Panc1 (cell line): Measurements from ENCODE around the gene GALNT13. TPM values are rescaled to one million over a fixed set of nuclear protein-coding genes. Genes with fewer than 3 reads are reported as not detected.

Source experiments
- ATAC-seq: fragments of 200-7000 bp; cut with Tn5 transposase; 2 replicates; pipeline ENCODE4 v1.9.1; 2020; ENCODE audit warnings: mild to moderate bottlenecking, moderate library complexity
- BruUV-seq: library from RNA; stranded (reverse); fragments of 400-500 nt; replicated peaks from 2 replicates; lab custom pipeline; 2021; lab: Mats Ljungman, UMichigan
- CTCF ChIA-PET: fragments of 300-600 bp; sonication (Branson Sonifier 250); formaldehyde crosslinking; loops from one replicate; lab custom pipeline; 2022; ENCODE audit warnings: antibody characterized with exemption; lab: Charles Lee
- POLR2A ChIA-PET: fragments of 300-600 bp; sonication (Branson Sonifier 250); formaldehyde crosslinking; loops from one replicate; lab custom pipeline; 2022; ENCODE audit warnings: antibody characterized with exemption; lab: Charles Lee
- DNase-seq: peaks from one replicate; pipeline ENCODE4 v3.0.0-alpha.2; 2010; ENCODE audit warnings: low read depth, low spot score
- H3K27ac ChIP-seq: 2 replicates; pipeline ENCODE4 v1.5.1; 2011; ENCODE audit warnings: mild to moderate bottlenecking, low read length, inconsistent platforms
- H3K27me3 ChIP-seq: fragments of 200-500 bp; sonication (Bioruptor generic); 2 replicates; pipeline ENCODE4 v1.6.0; 2014; ENCODE audit warnings: low read length, inconsistent platforms; ENCODE audit not compliant: control insufficient read depth, insufficient read depth
- H3K36me3 ChIP-seq: fragments of 200-500 bp; sonication (Bioruptor generic); 2 replicates; pipeline ENCODE4 v1.5.1; 2014; ENCODE audit warnings: inconsistent platforms, mild to moderate bottlenecking, low read length, moderate library complexity; ENCODE audit not compliant: control insufficient read depth, insufficient read depth
- H3K4me1 ChIP-seq: 2 replicates; pipeline ENCODE4 v1.5.1; 2011; ENCODE audit warnings: inconsistent platforms, mild to moderate bottlenecking, low read length, moderate library complexity; ENCODE audit not compliant: control insufficient read depth, insufficient read depth
- H3K4me3 ChIP-seq, 2 experiments: 2 replicates each; pipeline ENCODE4 v1.5.1; 2011 to 2012; ENCODE audit warnings: low read depth in 2 of 2, low read length in 2 of 2, mild to moderate bottlenecking in 2 of 2, inconsistent platforms in 1 of 2, moderate library complexity in 1 of 2
- H3K9me3 ChIP-seq: fragments of 200-500 bp; sonication (Bioruptor generic); 2 replicates; pipeline ENCODE4 v1.5.1; 2014; ENCODE audit warnings: low read depth, mild to moderate bottlenecking, inconsistent platforms, low read length, moderate library complexity; ENCODE audit not compliant: control insufficient read depth, insufficient read depth
- POLR2AphosphoS5 ChIP-seq: IDR thresholded peaks from 2 replicates; pipeline ENCODE4 v1.6.1; 2012; ENCODE audit warnings: mild to moderate bottlenecking, low read depth, low read length, moderate library complexity
- SIN3A ChIP-seq: IDR thresholded peaks from 2 replicates; pipeline ENCODE4 v1.6.1; 2012; ENCODE audit warnings: low read depth, mild to moderate bottlenecking, low read length, moderate library complexity, borderline replicate concordance; ENCODE audit not compliant: insufficient read depth
- TCF7L2 ChIP-seq: IDR thresholded peaks from 2 replicates; pipeline ENCODE4 v1.6.1; 2011; ENCODE audit warnings: mild to moderate bottlenecking, low read depth, low read length, inconsistent platforms
- in situ Hi-C: cut with HindIII; loops from 2 replicates; pipeline ENCODE4 v1.10.0; 2016; ENCODE audit warnings: low sequenced_read_pairs, low pct_unique_long_range_greater_than_20kb
- intact Hi-C: fragments of 100-400 bp; cut with micrococcal nuclease; formaldehyde crosslinking; loops from one replicate; pipeline ENCODE4 v1.10.0; 2022; ENCODE audit not compliant: unreplicated experiment
- total RNA-seq: library from RNA; stranded (reverse); gene quantifications from one replicate; pipeline ENCODE4 v1.2.1, GENCODE V29; 2021; ENCODE audit not compliant: unreplicated experiment
- TF ChIP-seq, protein P1 (sequence below): fragments of 450-650 bp; IDR thresholded peaks from 2 replicates; pipeline ENCODE4 v1.5.1; 2017; ENCODE audit warnings: mild to moderate bottlenecking
- TF ChIP-seq, protein P2 (sequence below), 2 experiments: IDR thresholded peaks; 2 replicates each; pipeline ENCODE4 v1.6.1; 2011 to 2012; ENCODE audit warnings: low read depth in 2 of 2, control low read depth in 1 of 2, low read length in 1 of 2, mild to moderate bottlenecking in 1 of 2, moderate library complexity in 1 of 2; ENCODE audit not compliant: insufficient read depth in 1 of 2

GALNT13 gene
- total RNA-seq, 1 experiment from 2014 or later: not detected

GRCh38 chr2:154375579-154375931, 503.8 kb downstream of the GALNT13 start:
- no peaks in the 10 kb centered on the region for H3K4me1 ChIP-seq
- ChIA-PET CTCF (no interaction called here), POLR2A (interaction anchor here (0.6 kb wide), 1 partner anchor 459 kb away, joined by 3 read pairs; no protein-coding TSS in a partner anchor)
- ATAC-seq (peak; percentile 70; the same call in 1 of the 2 replicates), DNase-seq (peak; percentile 25)
- H3K9me3 ChIP-seq: no peaks in the 10 kb centered on the region
- intact Hi-C loops: loop anchor here (10.0 kb wide), 2 partner anchors 831 to 1511 kb away; no protein-coding TSS in a partner anchor
- TF ChIP-seq, protein P1, sequence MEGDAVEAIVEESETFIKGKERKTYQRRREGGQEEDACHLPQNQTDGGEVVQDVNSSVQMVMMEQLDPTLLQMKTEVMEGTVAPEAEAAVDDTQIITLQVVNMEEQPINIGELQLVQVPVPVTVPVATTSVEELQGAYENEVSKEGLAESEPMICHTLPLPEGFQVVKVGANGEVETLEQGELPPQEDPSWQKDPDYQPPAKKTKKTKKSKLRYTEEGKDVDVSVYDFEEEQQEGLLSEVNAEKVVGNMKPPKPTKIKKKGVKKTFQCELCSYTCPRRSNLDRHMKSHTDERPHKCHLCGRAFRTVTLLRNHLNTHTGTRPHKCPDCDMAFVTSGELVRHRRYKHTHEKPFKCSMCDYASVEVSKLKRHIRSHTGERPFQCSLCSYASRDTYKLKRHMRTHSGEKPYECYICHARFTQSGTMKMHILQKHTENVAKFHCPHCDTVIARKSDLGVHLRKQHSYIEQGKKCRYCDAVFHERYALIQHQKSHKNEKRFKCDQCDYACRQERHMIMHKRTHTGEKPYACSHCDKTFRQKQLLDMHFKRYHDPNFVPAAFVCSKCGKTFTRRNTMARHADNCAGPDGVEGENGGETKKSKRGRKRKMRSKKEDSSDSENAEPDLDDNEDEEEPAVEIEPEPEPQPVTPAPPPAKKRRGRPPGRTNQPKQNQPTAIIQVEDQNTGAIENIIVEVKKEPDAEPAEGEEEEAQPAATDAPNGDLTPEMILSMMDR: peak; percentile 53; the same call in 1 of the 2 replicates
- TF ChIP-seq SIN3A (no peak), TCF7L2 (no peak)
- H3K36me3 ChIP-seq: no peaks in the 10 kb centered on the region
- in situ Hi-C loops: no loop called here
- peak overlapping the region in 1 of 2 experiments; percentile 15; a peak in 2 of 4 replicates for H3K4me3 ChIP-seq
- H3K27ac ChIP-seq: no peak overlapping the region
- no TSS peak for BruUV-seq
- H3K27me3 ChIP-seq: no peaks in the 10 kb centered on the region

DNA sequence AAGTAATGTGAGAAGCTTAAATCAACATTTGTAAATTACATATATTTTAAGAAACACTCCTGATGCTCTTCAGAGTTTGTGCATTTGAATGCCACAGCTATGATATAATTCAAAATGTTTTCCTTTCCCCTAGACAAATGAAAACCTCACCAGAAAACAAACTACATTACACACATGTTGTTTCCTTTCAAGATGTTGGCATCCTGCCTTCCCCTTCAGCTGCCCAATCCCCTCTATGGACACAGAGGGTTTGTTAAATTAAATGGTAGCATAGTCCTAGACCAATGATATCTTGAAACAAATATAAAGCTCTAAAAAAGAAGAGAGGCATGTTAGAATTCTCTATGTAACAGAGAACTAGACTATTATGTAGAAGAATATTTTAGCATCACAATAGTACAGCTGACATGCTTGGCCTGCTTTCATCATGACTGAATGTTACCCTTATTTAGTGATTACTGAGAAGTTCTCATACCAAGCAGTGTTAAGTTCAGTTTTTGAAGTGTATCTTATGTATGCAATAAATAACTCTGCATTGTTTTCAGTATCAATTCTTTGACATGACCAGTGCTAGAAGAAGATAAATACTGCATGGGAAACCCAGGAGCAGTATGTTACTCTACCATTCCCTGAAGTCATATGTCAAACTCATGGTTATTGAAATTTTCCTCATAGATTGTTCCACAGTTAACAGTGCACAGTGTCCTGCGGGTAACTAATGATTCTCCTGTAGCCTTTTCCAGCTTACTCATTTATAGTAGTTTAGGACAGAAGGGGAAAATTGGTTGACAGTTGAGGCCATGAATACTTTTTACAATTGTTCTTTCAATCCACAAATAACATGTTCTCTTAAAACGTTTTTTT, 510.4 kb downstream of the GALNT13 start:
- in situ Hi-C loops (no loop called here), intact Hi-C loops (no loop called here)
- no peaks in the 10 kb centered on the region for H3K27me3 ChIP-seq
- BruUV-seq: no TSS peak
- DNase-seq: no peak
- ATAC-seq: no peak
- H3K27ac ChIP-seq: no peak overlapping the region
- ChIA-PET POLR2A (no interaction called here), CTCF (no interaction called here)
- H3K9me3 ChIP-seq: no peaks in the 10 kb centered on the region
- TF ChIP-seq SIN3A (no peak), TCF7L2 (no peak), POLR2AphosphoS5 (no peak)
- TF ChIP-seq, protein P1: no peak
- TF ChIP-seq, protein P2, sequence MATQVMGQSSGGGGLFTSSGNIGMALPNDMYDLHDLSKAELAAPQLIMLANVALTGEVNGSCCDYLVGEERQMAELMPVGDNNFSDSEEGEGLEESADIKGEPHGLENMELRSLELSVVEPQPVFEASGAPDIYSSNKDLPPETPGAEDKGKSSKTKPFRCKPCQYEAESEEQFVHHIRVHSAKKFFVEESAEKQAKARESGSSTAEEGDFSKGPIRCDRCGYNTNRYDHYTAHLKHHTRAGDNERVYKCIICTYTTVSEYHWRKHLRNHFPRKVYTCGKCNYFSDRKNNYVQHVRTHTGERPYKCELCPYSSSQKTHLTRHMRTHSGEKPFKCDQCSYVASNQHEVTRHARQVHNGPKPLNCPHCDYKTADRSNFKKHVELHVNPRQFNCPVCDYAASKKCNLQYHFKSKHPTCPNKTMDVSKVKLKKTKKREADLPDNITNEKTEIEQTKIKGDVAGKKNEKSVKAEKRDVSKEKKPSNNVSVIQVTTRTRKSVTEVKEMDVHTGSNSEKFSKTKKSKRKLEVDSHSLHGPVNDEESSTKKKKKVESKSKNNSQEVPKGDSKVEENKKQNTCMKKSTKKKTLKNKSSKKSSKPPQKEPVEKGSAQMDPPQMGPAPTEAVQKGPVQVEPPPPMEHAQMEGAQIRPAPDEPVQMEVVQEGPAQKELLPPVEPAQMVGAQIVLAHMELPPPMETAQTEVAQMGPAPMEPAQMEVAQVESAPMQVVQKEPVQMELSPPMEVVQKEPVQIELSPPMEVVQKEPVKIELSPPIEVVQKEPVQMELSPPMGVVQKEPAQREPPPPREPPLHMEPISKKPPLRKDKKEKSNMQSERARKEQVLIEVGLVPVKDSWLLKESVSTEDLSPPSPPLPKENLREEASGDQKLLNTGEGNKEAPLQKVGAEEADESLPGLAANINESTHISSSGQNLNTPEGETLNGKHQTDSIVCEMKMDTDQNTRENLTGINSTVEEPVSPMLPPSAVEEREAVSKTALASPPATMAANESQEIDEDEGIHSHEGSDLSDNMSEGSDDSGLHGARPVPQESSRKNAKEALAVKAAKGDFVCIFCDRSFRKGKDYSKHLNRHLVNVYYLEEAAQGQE (IDR thresholded peaks at IDR 0.05; ENCODE audit: insufficient read depth in 1 of 2, low read depth in 2 of 2, low read length in 1 of 2): no peak
- H3K4me1 ChIP-seq: no peaks in the 10 kb centered on the region
- no peak overlapping the region for H3K4me3 ChIP-seq
- no peaks in the 10 kb centered on the region for H3K36me3 ChIP-seq
